Measurements from ENCODE around the gene UBE3B.

DNA sequence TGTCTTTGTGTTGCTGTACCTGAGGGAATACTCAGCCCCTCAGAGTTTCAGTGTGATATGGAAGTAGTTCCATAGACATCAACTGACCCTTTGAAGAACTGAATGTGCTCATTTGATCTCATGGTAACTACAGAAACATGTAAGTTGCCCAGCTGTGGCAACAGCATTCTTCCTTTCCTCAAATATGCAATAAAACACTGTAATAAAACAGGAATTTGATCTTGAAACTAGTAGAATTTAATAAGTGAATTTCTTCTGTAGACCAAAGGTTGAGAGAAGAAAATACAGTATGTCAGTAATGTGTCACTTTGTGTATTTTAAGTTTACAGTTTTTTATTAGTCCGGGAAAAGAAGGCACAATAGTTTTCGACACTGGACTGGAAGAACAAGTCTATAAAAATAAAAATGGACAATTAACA lies 32.2 kb upstream of the UBE3B start:
- TF ChIP-seq YY1 (IDR thresholded peaks at IDR 0.05; ENCODE audit: insufficient read depth, insufficient read length) (no peak), ZNF274 (IDR thresholded peaks at IDR 0.05; ENCODE audit: low read depth, low read length) (no peak)

All from NT2/D1 (cell line).